ENCODE results near the gene MDP1. TPM values are rescaled to one million over a fixed set of nuclear protein-coding genes. Genes with fewer than 3 reads are reported as not detected.
A peak's percentile ranks its signal among the peaks of the same experiment; 100 is the strongest.

MDP1 gene
- total RNA-seq, 1 experiment from 2014 or later: 12.6 TPM

DNA sequence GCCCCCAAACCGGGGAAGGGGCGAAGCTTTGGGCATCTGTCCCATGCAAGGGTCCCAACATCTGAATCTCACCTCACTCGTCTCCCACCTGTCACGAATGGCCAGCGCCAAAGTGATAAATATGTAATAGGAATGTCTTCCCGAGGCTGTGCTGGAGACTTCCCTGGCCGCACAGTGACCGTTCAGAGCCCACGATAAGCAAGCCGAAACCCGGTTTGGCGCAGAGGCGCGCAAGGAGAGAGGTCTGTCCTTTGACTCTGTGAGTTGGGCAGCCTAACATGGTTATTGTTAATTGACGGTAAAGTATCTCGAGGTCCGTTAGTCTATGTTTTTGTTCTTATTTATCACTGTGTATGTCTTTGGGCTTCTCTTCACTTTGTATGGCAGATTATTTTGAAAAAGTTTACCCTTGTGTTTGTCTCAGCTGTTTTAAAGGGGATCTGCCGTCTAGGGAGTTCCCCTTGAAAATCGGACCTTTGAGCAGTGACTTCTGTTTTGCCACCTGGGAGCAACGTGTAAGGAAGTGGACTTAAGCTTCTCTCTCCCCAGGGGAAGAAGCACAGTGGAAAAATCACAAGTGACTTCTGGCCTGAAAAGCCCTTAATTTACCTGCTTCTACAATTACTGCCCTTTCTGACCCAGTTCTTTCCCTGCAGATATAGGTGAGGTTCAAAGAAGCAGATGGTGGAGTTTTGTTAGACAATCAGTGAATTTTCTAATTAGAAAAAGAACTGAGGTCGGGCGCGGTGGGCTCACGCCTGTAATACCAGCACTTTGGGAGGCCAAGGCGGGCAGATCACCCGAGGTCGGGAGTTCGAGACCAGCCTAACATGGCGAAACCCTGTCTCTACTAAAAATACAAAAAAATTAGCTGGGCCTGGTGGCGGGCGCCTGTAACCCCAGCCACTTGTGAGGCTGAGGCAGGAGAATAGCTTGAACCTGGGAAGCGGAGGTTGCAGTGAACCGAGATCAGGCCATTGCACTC lies 19.5 kb downstream of the MDP1 start:
- ChIA-PET POLR2A (interaction anchor here (0.7 to 1.9 kb wide), 14 partner anchors 13 to 103 kb away, joined by 3 to 20 read pairs (median 4); partner anchors contain the start of genes CHMP4A, IRF9, MDP1 and PCK2), CTCF (interaction anchor here (0.7 to 1.8 kb wide), 13 partner anchors 11 to 112 kb away, joined by 3 to 16 read pairs (median 4); partner anchors contain the start of genes CHMP4A, CIDEB, DCAF11 and EMC9)
- no peaks in the 10 kb centered on the region for H3K27me3 Mint-ChIP-seq (ENCODE audit: low read depth)
- TF ChIP-seq SMAD4 (CRISPR knock-in tag; IDR thresholded peaks at IDR 0.05) (no peak), NR1H2 (CRISPR knock-in tag; IDR thresholded peaks at IDR 0.05) (no peak), TCF7 (CRISPR knock-in tag; IDR thresholded peaks at IDR 0.05; ENCODE audit: low read depth) (no peak), NFYB (CRISPR knock-in tag; conservative IDR thresholded peaks at IDR 0.05; ENCODE audit: low read depth) (no peak), HMGA2 (CRISPR knock-in tag; IDR thresholded peaks at IDR 0.05) (no peak), MXD4 (CRISPR knock-in tag; IDR thresholded peaks at IDR 0.05; ENCODE audit: borderline replicate concordance) (no peak), TEAD4 (CRISPR knock-in tag; IDR thresholded peaks at IDR 0.05) (no peak), ZNF232 (CRISPR knock-in tag; IDR thresholded peaks at IDR 0.05) (no peak), TP53 (CRISPR knock-in tag; IDR thresholded peaks at IDR 0.05) (no peak), ZNF138 (CRISPR knock-in tag; conservative IDR thresholded peaks at IDR 0.05) (no peak), ZNF219 (CRISPR knock-in tag; IDR thresholded peaks at IDR 0.05; ENCODE audit: borderline replicate concordance) (no peak), ZNF317 (CRISPR knock-in tag; IDR thresholded peaks at IDR 0.05; ENCODE audit: borderline replicate concordance, low read depth) (no peak)
- TF ChIP-seq, protein P1, sequence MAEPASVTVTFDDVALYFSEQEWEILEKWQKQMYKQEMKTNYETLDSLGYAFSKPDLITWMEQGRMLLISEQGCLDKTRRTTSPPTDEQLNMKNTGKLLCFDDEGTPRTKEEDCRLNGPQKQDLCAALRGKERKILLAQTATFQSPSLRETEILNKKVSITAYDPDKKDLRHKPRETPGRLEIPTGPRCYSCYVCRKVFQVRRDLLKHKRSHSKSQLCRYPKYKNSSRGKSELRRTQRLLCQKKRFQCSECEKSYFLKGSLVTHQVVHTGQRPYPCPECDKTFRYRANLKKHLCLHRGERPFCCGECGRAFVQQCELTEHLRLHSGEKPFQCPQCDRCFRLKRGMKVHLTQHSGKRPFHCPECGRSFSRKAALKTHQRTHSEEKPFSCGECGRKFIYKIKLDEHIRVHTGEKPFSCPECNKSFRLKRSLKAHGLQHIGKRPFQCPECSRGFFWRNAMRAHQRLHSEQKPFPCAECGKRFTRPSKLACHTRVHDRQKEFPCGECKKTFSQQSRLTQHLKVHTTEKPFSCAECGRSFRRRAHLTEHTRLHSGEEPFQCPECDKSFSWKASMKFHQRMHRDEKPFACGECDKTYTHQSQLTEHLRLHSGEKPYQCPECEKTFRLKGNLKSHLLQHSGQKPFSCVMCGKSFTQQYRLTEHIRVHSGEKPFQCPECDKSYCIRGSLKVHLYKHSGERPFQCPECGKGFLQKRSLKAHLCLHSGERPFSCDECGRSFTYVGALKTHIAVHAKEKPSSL (CRISPR knock-in tag; conservative IDR thresholded peaks at IDR 0.05): no peak
- TF ChIP-seq, protein P2, sequence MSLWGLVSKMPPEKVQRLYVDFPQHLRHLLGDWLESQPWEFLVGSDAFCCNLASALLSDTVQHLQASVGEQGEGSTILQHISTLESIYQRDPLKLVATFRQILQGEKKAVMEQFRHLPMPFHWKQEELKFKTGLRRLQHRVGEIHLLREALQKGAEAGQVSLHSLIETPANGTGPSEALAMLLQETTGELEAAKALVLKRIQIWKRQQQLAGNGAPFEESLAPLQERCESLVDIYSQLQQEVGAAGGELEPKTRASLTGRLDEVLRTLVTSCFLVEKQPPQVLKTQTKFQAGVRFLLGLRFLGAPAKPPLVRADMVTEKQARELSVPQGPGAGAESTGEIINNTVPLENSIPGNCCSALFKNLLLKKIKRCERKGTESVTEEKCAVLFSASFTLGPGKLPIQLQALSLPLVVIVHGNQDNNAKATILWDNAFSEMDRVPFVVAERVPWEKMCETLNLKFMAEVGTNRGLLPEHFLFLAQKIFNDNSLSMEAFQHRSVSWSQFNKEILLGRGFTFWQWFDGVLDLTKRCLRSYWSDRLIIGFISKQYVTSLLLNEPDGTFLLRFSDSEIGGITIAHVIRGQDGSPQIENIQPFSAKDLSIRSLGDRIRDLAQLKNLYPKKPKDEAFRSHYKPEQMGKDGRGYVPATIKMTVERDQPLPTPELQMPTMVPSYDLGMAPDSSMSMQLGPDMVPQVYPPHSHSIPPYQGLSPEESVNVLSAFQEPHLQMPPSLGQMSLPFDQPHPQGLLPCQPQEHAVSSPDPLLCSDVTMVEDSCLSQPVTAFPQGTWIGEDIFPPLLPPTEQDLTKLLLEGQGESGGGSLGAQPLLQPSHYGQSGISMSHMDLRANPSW (CRISPR knock-in tag; conservative IDR thresholded peaks at IDR 0.05; ENCODE audit: low read depth): no peak
- TF ChIP-seq, protein P3, sequence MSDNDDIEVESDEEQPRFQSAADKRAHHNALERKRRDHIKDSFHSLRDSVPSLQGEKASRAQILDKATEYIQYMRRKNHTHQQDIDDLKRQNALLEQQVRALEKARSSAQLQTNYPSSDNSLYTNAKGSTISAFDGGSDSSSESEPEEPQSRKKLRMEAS (CRISPR knock-in tag; IDR thresholded peaks at IDR 0.05): no peak
- TF ChIP-seq, protein P4, sequence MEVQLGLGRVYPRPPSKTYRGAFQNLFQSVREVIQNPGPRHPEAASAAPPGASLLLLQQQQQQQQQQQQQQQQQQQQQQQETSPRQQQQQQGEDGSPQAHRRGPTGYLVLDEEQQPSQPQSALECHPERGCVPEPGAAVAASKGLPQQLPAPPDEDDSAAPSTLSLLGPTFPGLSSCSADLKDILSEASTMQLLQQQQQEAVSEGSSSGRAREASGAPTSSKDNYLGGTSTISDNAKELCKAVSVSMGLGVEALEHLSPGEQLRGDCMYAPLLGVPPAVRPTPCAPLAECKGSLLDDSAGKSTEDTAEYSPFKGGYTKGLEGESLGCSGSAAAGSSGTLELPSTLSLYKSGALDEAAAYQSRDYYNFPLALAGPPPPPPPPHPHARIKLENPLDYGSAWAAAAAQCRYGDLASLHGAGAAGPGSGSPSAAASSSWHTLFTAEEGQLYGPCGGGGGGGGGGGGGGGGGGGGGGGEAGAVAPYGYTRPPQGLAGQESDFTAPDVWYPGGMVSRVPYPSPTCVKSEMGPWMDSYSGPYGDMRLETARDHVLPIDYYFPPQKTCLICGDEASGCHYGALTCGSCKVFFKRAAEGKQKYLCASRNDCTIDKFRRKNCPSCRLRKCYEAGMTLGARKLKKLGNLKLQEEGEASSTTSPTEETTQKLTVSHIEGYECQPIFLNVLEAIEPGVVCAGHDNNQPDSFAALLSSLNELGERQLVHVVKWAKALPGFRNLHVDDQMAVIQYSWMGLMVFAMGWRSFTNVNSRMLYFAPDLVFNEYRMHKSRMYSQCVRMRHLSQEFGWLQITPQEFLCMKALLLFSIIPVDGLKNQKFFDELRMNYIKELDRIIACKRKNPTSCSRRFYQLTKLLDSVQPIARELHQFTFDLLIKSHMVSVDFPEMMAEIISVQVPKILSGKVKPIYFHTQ (CRISPR knock-in tag; IDR thresholded peaks at IDR 0.05): no peak
- TF ChIP-seq, protein P5, sequence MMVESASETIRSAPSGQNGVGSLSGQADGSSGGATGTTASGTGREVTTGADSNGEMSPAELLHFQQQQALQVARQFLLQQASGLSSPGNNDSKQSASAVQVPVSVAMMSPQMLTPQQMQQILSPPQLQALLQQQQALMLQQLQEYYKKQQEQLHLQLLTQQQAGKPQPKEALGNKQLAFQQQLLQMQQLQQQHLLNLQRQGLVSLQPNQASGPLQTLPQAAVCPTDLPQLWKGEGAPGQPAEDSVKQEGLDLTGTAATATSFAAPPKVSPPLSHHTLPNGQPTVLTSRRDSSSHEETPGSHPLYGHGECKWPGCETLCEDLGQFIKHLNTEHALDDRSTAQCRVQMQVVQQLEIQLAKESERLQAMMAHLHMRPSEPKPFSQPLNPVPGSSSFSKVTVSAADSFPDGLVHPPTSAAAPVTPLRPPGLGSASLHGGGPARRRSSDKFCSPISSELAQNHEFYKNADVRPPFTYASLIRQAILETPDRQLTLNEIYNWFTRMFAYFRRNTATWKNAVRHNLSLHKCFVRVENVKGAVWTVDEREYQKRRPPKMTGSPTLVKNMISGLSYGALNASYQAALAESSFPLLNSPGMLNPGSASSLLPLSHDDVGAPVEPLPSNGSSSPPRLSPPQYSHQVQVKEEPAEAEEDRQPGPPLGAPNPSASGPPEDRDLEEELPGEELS (CRISPR knock-in tag; IDR thresholded peaks at IDR 0.05): no peak
- TF ChIP-seq, protein P6, sequence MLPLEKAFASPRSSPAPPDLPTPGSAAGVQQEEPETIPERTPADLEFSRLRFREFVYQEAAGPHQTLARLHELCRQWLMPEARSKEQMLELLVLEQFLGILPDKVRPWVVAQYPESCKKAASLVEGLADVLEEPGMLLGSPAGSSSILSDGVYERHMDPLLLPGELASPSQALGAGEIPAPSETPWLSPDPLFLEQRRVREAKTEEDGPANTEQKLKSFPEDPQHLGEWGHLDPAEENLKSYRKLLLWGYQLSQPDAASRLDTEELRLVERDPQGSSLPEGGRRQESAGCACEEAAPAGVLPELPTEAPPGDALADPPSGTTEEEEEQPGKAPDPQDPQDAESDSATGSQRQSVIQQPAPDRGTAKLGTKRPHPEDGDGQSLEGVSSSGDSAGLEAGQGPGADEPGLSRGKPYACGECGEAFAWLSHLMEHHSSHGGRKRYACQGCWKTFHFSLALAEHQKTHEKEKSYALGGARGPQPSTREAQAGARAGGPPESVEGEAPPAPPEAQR (CRISPR knock-in tag; IDR thresholded peaks at IDR 0.05): no peak
- TF ChIP-seq, protein P7, sequence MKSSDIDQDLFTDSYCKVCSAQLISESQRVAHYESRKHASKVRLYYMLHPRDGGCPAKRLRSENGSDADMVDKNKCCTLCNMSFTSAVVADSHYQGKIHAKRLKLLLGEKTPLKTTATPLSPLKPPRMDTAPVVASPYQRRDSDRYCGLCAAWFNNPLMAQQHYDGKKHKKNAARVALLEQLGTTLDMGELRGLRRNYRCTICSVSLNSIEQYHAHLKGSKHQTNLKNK (CRISPR knock-in tag; IDR thresholded peaks at IDR 0.05): no peak
- peaks cover 11% of the 10 kb centered on the region for H3K9me3 Mint-ChIP-seq
- peak overlapping the region; percentile 94 for H3K4me3 Mint-ChIP-seq
- H3K4me1 Mint-ChIP-seq: peaks cover 23% of the 10 kb centered on the region
- H3K27ac Mint-ChIP-seq: peak overlapping the region; percentile 97
- H3K36me3 Mint-ChIP-seq: peaks cover 38% of the 10 kb centered on the region
- ATAC-seq: peak; percentile 14
- DNase-seq (ENCODE audit: low spot score): peak; percentile 21

All from WTC11 (cell line).